Activated T-helper 9 cell treated with anti-CD3 and anti-CD28 coated beads, Interleukin-2, amount 50 U/mL, for 16 hours (primary cell): ENCODE results near the gene STIM1.

ENCODE experiments used
- DNase-seq: peaks from one replicate; pipeline ENCODE4 v3.0.0-alpha.2; 2020; ENCODE audit warnings: low read depth

STIM1 gene

GRCh38 chr11:4071325-4071724 is 215.9 kb downstream of the STIM1 start:
- DNase-seq: no peak

- DNase-seq: no peak
These were observed 216.4 kb downstream of the STIM1 start for GRCh38 chr11:4071914-4072313.

DNA sequence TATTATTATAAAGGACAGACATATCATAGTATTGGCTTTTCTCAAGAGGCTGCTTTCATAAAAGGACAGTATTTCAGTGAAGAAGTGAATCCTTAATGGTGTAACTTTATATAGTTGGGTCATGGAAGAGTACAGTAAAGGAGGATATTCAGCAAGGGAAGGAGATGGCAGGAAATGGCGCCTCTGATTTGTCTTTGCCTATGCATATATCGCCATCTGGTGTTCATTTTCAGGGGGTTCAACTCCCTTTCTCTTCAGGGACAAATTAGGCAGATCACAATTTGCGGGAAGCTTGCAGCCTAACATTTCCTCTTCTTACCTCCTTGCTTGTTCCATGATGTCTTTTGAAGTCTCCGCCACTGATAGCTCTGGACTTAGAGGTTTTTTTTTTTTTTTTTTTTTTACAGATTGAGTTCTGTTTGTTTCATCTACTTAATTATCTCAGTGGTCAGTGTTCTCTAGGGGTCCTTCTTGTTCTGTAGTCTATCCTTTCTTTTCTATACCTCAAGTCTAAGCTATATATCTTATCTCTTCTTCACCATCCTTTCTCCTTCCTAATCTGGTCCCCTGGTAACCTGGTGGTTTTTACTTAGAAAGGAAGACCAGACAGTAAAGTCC is 217.3 kb downstream of the STIM1 start:
- DNase-seq: no peak

DNA sequence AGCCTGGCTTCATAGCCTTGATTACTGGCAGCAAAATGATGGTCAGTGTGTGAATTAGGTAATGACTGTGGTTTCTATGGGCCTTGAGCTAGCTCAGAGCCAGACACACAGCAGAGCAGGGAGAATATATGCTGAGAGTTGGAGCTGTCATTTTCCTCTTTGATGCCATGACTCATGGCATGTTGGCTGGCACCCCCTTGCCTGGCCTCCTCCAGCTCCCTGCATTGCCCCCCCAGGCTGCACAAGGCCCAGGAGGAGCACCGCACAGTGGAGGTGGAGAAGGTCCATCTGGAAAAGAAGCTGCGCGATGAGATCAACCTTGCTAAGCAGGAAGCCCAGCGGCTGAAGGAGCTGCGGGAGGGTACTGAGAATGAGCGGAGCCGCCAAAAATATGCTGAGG is 218.8 kb downstream of the STIM1 start:
- no peak for DNase-seq

DNA sequence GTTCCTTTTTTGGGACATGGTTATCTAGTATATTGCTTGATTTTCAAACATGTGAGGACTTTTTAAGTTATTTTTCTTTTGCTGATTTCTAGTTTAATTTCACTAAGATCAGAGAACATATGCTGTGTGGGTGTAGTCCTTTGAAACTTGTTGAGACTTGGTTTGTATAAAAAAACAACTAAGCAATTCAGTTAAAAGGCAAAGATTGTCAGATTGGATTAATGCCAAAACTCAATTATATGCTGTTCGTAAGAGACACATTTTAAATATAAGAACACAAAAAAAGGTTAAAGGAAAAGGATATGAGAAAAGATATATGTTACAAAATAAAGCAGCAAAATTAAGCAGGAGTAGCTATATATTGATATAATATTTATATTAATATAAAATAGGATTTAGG is 221.3 kb downstream of the STIM1 start:
- no peak for DNase-seq

- DNase-seq: no peak
These were observed 227.7 kb downstream of the STIM1 start for GRCh38 chr11:4083198-4083597.

GRCh38 chr11:4084406-4085125 is 229.1 kb downstream of the STIM1 start:
- DNase-seq: no peak

GRCh38 chr11:4085575-4085974 is 230.1 kb downstream of the STIM1 start:
- DNase-seq: no peak

GRCh38 chr11:4086575-4087353 is 231.3 kb downstream of the STIM1 start:
- DNase-seq: no peak

DNA sequence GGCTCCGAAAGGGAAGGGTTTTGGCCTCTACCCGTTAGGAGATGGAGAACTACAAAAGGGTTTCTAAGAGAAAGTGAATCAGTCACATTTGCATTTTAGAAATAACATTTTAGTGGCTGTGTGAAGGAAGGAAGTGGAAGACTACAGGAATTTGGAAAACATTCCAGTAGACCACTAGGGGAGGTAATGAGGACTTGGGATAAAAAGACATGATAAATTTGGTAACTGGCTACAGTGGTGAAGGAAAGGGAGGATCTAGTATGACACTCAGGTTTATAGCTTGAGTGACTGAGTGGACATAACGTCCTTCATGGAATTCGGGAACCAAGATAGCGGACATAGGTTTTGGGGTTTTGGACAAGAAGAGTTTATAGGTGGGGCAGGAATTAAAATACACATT is 232.1 kb downstream of the STIM1 start:
- DNase-seq: no peak

- no peak for DNase-seq
These were observed 234.8 kb downstream of the STIM1 start for GRCh38 chr11:4090258-4090657.

DNA sequence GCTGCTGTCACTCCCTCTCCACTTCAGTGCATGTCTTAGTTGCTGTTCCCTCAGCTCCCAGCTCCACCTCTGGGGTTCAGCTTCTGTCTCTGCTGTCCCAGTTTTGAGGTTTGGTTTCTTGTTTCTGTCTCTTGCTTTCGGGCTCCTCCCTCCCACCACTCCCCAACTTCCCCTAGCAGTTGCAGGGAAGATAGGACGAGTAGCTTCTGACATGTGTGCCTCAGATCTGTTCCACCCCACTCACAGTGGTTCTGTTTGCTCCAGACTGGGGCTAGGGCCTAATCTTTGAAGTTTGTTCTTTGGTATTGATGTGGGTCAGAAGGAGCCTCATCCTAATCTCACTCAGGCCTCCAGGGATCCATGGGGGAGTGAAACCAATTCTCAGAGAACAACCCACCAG is 236.6 kb downstream of the STIM1 start:
- no peak for DNase-seq

- DNase-seq: no peak
These were observed 238.3 kb downstream of the STIM1 start for GRCh38 chr11:4093519-4094347.

GRCh38 chr11:4094348-4095291 is 239.2 kb downstream of the STIM1 start, which contains the start of gene RRM1:
TSS of gene RRM1 (plus strand) at chr11:4094799. CDS start at chr11:4095013, 214 bp downstream.
- DNase-seq: peak; percentile 91

DNA sequence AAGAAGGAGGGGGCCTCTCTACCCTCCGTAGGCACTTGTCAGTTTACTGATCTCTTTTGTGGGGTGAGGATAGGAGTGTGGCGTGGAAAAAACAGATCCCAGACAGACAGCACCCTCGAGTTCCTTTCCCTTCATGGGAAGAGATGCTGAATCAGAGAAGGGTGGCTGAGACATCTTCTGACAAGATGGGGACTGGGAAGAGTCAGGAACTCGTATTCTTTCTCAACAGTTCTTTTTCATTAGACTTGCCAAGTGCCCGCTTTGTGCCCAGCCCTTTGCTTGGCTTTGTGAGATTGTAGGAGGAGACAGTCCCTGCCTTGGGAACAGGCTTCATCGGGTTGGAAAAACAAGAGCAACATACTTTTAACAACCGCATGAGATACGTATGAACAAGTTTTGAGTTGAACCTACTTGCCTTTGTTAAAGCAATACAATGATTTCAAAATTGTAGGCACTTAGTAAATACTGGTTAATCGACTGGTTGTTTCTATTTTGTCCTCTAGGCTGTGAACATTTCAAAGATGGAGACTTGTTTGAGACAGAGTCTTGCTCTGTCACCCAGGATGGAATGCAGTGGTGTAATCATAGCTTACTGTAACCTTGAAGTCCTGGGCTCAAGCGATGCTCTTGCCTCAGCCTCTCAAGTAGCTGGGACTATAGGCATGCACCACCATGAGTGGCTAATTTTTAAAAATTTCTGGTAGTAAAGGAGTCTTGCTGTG is 240.2 kb downstream of the STIM1 start:
- no peak for DNase-seq

DNA sequence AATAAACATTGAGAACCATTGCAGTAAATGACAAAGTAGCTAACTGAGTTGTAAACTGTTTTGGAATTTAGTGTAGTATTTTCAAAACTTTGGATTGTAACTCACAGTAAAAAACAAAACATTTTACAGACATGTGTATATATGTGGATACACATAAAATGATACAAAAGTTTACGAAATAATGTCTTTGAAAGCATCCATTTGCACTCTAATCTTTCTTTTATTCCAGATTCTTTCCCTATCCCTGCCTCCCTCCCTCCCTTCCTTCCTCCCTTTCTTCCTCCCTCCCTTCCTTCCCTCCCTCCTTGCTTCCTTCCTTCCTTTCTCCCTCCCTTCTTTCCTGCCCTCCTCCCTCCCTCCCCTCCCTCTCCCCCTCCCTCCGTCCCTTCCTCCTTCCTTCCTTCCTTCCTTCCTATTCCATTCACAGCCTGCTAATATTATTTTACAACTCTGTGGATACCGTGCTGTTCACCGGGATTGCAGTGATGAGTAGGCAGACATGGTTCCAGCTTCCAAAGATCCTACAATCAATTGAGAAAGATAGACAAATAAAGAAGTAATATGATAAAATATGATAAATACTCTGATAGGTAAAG is 242.7 kb downstream of the STIM1 start:
- no peak for DNase-seq

DNA sequence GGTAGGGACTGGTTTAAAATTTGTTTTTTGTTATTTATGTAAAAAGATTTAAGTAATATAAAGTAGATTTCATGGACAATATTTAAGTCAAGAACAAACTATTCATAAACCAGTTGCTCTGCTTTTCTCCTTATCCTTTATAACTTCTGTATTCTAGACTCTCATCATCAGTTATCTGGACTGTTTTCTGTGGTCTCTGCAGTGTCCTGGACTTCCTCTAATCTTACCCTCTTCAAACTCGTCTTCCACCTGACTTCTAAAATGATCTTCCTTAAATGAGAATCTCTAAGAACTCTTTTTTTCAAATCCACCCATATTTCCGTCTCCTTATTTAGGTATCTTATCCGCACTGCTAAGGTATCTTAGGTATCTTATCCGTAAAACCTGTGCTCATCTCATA is 247.2 kb downstream of the STIM1 start:
- DNase-seq: no peak

DNA sequence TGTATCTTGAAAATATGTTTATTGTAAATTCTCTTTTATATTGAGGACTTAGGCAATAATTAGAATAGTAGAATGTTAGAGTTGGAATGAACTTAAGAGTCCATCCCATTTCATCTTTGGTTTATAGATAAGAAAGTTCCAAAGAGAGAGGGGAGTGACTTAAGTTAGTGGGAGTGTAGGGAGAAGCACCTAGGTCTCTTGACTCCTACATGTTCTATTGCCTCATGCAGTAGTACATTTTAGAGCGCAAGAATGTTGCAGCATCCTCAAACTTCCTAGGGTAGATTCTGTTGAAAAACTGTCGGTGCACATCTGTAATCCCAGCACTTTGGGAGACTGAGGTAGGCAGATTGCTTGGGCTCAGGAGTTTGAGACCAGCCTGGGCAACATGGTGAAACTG is 247.8 kb downstream of the STIM1 start:
- no peak for DNase-seq

- DNase-seq: no peak
These were observed 250.5 kb downstream of the STIM1 start for GRCh38 chr11:4105916-4106315.

DNA sequence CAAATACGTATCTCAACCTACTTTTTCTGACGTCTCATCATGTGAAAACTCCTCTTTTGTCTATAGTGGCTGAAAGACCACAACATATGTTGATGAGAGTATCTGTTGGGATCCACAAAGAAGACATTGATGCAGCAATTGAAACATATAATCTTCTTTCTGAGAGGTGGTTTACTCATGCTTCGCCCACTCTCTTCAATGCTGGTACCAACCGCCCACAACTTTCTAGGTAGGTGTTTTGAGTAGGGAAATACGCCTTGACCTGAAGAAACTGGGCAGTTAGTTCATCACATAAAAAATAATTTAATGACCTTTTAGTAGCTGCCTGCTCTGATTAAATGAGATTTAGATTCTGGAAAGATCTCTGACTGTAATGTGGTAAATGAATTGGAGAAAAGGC is 256.4 kb downstream of the STIM1 start:
- no peak for DNase-seq
